DOHH2 (cell line): ENCODE results near the gene NPHP3.

Experiments
- H3F3A ChIP-seq: fragments of 200-600 bp; sonication (generic), shearing (Covaris generic); 2 replicates; pipeline ENCODE4 v1.6.0; 2016; ENCODE audit warnings: antibody characterized with exemption, mild to moderate bottlenecking; ENCODE audit not compliant: control insufficient read depth, insufficient read depth
- H3K27ac ChIP-seq: fragments of 200-600 bp; sonication (generic); 2 replicates; pipeline ENCODE4 v1.5.1; 2014; ENCODE audit warnings: low read depth, mild to moderate bottlenecking, low read length, moderate library complexity
- H3K27me3 ChIP-seq: fragments of 200-600 bp; sonication (generic); 2 replicates; pipeline ENCODE4 v1.6.1; 2014; ENCODE audit warnings: mild to moderate bottlenecking, low read length, mixed read lengths; ENCODE audit not compliant: control insufficient read depth
- H3K36me3 ChIP-seq: fragments of 200-600 bp; sonication (generic); 2 replicates; pipeline ENCODE4 v1.6.1; 2014; ENCODE audit warnings: mild to moderate bottlenecking, low read length, moderate library complexity, mixed read lengths; ENCODE audit not compliant: control insufficient read depth
- H3K4me1 ChIP-seq: fragments of 200-600 bp; sonication (generic); 2 replicates; pipeline ENCODE4 v1.6.1; 2014; ENCODE audit warnings: mild to moderate bottlenecking, low read length, mixed read lengths; ENCODE audit not compliant: control insufficient read depth
- H3K4me2 ChIP-seq: fragments of 200-600 bp; sonication (generic); 2 replicates; pipeline ENCODE4 v1.6.0; 2014; ENCODE audit warnings: mild to moderate bottlenecking, low read length, moderate library complexity
- H3K4me3 ChIP-seq: fragments of 200-600 bp; sonication (generic); 2 replicates; pipeline ENCODE4 v1.5.1; 2014; ENCODE audit warnings: mild to moderate bottlenecking, low read length, mixed read lengths
- H3K79me2 ChIP-seq: fragments of 200-600 bp; sonication (generic); 2 replicates; pipeline ENCODE4 v1.6.1; 2014; ENCODE audit warnings: mild to moderate bottlenecking, low read length, mixed read lengths; ENCODE audit not compliant: control insufficient read depth
- H3K9me2 ChIP-seq: fragments of 200-600 bp; sonication (generic); replicated peaks from 2 replicates; pipeline ENCODE4 v1.6.1; 2014; ENCODE audit warnings: mild to moderate bottlenecking, low read length, mixed read lengths; ENCODE audit not compliant: control insufficient read depth
- H3K9me3 ChIP-seq: fragments of 200-600 bp; sonication (generic); 2 replicates; pipeline ENCODE4 v1.6.1; 2014; ENCODE audit warnings: antibody characterized with exemption, low read length, mixed read lengths; ENCODE audit not compliant: control insufficient read depth, insufficient read depth
- H4K20me1 ChIP-seq: fragments of 200-600 bp; sonication (generic); 2 replicates; pipeline ENCODE4 v1.6.0; 2014; ENCODE audit warnings: low read depth, mild to moderate bottlenecking, antibody characterized with exemption, low read length, moderate library complexity; ENCODE audit not compliant: control insufficient read depth, insufficient read depth
- EZH2phosphoT487 ChIP-seq: fragments of 200-600 bp; sonication (generic); IDR thresholded peaks from 2 replicates; pipeline ENCODE4 v1.6.1; 2017; ENCODE audit warnings: borderline replicate concordance, mild to moderate bottlenecking, antibody characterized with exemption, low read length, moderate library complexity, mixed read lengths
- TF ChIP-seq, protein P1 (sequence below): fragments of 200-600 bp; sonication (generic); IDR thresholded peaks from one replicate; pipeline ENCODE4 v1.5.1; 2014; ENCODE audit warnings: antibody characterized with exemption, mild to moderate bottlenecking, low read depth, low read length; ENCODE audit not compliant: poor library complexity, severe bottlenecking

NPHP3 gene

DNA sequence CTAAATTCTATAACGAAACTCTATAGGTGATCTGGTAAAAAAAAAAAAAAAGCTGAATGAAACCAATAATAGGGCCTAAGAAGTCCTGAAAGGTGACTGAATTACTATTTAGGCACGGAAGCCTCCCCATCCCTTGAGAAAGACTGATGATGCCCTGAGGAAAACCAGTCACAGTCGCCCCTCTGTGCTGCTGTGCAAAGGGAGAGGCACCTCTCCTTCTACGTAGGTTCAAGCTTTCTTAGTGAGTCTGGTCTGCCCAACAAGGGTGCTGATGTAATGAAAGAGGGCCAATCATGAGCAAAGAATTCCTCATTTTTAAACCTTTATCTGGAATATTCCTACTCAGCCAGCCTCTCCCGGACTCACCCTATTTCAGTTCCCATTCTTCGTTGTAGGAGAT lies 11.9 kb downstream of the NPHP3 start:
- Histone ChIP-seq H3K9me3 (no peaks in the 10 kb centered on the region), H3K4me2 (no peak overlapping the region), H3K27me3 (no peaks in the 10 kb centered on the region), H3K9me2 (no peaks in the 10 kb centered on the region), H3K4me3 (no peak overlapping the region), H3K79me2 (no peaks in the 10 kb centered on the region), H3K36me3 (no peaks in the 10 kb centered on the region), H4K20me1 (no peaks in the 10 kb centered on the region), H3F3A (no peaks in the 10 kb centered on the region), H3K4me1 (no peaks in the 10 kb centered on the region), H3K27ac (no peak overlapping the region)
- TF ChIP-seq, protein P1, sequence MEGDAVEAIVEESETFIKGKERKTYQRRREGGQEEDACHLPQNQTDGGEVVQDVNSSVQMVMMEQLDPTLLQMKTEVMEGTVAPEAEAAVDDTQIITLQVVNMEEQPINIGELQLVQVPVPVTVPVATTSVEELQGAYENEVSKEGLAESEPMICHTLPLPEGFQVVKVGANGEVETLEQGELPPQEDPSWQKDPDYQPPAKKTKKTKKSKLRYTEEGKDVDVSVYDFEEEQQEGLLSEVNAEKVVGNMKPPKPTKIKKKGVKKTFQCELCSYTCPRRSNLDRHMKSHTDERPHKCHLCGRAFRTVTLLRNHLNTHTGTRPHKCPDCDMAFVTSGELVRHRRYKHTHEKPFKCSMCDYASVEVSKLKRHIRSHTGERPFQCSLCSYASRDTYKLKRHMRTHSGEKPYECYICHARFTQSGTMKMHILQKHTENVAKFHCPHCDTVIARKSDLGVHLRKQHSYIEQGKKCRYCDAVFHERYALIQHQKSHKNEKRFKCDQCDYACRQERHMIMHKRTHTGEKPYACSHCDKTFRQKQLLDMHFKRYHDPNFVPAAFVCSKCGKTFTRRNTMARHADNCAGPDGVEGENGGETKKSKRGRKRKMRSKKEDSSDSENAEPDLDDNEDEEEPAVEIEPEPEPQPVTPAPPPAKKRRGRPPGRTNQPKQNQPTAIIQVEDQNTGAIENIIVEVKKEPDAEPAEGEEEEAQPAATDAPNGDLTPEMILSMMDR: no peak
- TF ChIP-seq EZH2phosphoT487: no peak

DNA sequence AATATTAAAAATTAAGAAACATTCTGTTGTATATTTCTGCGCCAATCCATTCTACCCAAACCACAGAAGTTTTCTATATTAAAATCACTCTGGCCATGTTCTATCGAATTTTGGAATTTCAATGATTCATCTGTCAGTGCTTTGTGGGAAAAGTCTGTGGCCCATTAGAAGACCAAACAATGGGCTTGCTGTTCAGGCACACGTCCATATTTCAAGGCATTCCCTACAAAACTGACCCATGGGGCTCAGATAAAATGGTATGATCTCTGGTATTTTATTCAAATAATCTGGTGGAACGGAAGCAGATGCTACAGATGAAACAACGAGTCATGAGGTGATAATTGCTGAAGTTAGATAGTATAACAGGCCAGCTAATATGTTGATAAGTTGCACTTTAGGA lies 12.4 kb downstream of the NPHP3 start:
- TF ChIP-seq, protein P1: no peak
- no peak for TF ChIP-seq EZH2phosphoT487
- no peaks in the 10 kb centered on the region for H3K36me3 ChIP-seq
- H3K4me1 ChIP-seq: no peaks in the 10 kb centered on the region
- H4K20me1 ChIP-seq: no peaks in the 10 kb centered on the region
- no peaks in the 10 kb centered on the region for H3K79me2 ChIP-seq
- H3F3A ChIP-seq: no peaks in the 10 kb centered on the region
- no peak overlapping the region for H3K4me2 ChIP-seq
- no peaks in the 10 kb centered on the region for H3K27me3 ChIP-seq
- no peaks in the 10 kb centered on the region for H3K9me3 ChIP-seq
- no peak overlapping the region for H3K4me3 ChIP-seq
- no peak overlapping the region for H3K27ac ChIP-seq
- H3K9me2 ChIP-seq: no peaks in the 10 kb centered on the region

DNA sequence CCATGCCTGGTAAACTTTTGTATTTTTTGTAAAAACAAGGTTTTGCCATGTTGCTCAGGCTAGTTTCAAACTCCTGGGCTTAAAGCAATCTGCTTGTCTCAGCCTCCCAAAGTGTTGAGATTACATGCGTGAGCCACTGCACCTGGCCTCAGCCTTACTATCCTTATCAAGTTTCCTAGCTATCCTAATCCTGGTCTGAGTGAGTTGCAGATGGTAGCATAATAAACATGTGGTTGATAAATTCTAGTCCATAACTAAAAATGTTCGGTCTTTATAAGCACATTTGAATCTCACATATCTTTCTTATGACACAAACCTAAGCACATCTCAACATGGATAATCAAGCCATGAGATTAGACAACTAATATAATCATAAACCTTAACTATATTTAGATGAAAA lies 18.5 kb downstream of the NPHP3 start:
- H3K36me3 ChIP-seq: no peaks in the 10 kb centered on the region
- TF ChIP-seq EZH2phosphoT487: no peak
- TF ChIP-seq, protein P1: no peak

DNA sequence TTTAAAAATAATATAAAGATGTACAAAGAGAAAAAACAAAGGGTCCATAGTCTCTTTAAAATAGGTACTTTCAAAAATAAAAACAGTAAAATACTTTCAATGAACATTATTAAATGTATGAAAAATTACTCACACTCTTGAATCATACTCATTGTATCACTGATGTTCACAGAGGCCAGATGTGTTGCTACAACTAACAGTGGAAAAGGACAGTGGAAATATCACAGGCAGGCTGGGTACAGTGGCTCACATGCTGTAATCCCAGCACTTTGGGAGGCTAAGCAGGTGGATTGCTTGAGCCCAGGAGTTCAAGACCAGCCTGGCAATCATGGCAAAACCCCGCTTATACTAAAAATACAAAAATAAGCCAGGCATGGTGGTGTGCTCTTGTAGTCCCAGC lies 26.8 kb downstream of the NPHP3 start:
- H3K36me3 ChIP-seq: no peaks in the 10 kb centered on the region
- H3K27me3 ChIP-seq: no peaks in the 10 kb centered on the region
- H3K9me3 ChIP-seq: no peaks in the 10 kb centered on the region
- H3K4me2 ChIP-seq: no peak overlapping the region
- H4K20me1 ChIP-seq: no peaks in the 10 kb centered on the region
- TF ChIP-seq, protein P1: no peak
- no peak for TF ChIP-seq EZH2phosphoT487
- no peak overlapping the region for H3K27ac ChIP-seq
- H3K4me1 ChIP-seq: no peaks in the 10 kb centered on the region
- H3K4me3 ChIP-seq: no peak overlapping the region
- no peaks in the 10 kb centered on the region for H3K79me2 ChIP-seq
- no peaks in the 10 kb centered on the region for H3K9me2 ChIP-seq
- no peaks in the 10 kb centered on the region for H3F3A ChIP-seq

More for the DNA sequence above, 18.5 kb downstream of the NPHP3 start:
- Histone ChIP-seq H3K4me1 (no peaks in the 10 kb centered on the region), H3K27me3 (no peaks in the 10 kb centered on the region), H4K20me1 (no peaks in the 10 kb centered on the region), H3F3A (no peaks in the 10 kb centered on the region), H3K9me3 (no peaks in the 10 kb centered on the region), H3K4me3 (no peak overlapping the region), H3K27ac (no peak overlapping the region), H3K9me2 (no peaks in the 10 kb centered on the region), H3K79me2 (no peaks in the 10 kb centered on the region), H3K4me2 (no peak overlapping the region)
